ENCODE data around the gene NPHP1.
"Not testable (repeated sequence)": the region's sequence is repeated elsewhere in the genome, so short reads cannot be mapped to it uniquely, and the experiment has no call there.

Gene NPHP1

GRCh38 chr2:110204408-110205385 lies at the start of gene NPHP1:
TSS of gene NPHP1 (minus strand) at chr2:110205013. CDS start at chr2:110204968, 45 bp downstream.
- no peak for FAIRE-seq

GRCh38 chr2:110248081-110248795 lies 43.4 kb upstream of the NPHP1 start:
- FAIRE-seq = peak; percentile 69

GRCh38 chr2:110245488-110246435 lies 40.9 kb upstream of the NPHP1 start:
- FAIRE-seq = not testable (repeated sequence)

GRCh38 chr2:110243283-110243682 lies 38.5 kb upstream of the NPHP1 start:
- FAIRE-seq = not testable (repeated sequence)

GRCh38 chr2:110234514-110234913 lies 29.7 kb upstream of the NPHP1 start:
- FAIRE-seq = not testable (repeated sequence)

- not testable (repeated sequence) for FAIRE-seq
Observed at GRCh38 chr2:110229886-110230285, 25.1 kb upstream of the NPHP1 start.

GRCh38 chr2:110222626-110223025 lies 17.8 kb upstream of the NPHP1 start:
- FAIRE-seq = not testable (repeated sequence)

- FAIRE-seq = no peak
Observed at GRCh38 chr2:110221938-110222337, 17.1 kb upstream of the NPHP1 start.

- FAIRE-seq = no peak
Observed at GRCh38 chr2:110220190-110220564, 15.4 kb upstream of the NPHP1 start.

- FAIRE-seq = no peak
Observed at GRCh38 chr2:110219496-110220189, 14.8 kb upstream of the NPHP1 start.

- not testable (repeated sequence) for FAIRE-seq
Observed at GRCh38 chr2:110218889-110219288, 14.1 kb upstream of the NPHP1 start.

GRCh38 chr2:110216803-110217202 lies 12.0 kb upstream of the NPHP1 start:
- FAIRE-seq = no peak

- FAIRE-seq = no peak
Observed at GRCh38 chr2:110216199-110216598, 11.4 kb upstream of the NPHP1 start.

- no peak for FAIRE-seq
Observed at GRCh38 chr2:110215566-110216158, 10.8 kb upstream of the NPHP1 start.

- FAIRE-seq = no peak
Observed at GRCh38 chr2:110215091-110215490, 10.3 kb upstream of the NPHP1 start.

- FAIRE-seq = not testable (repeated sequence)
Observed at GRCh38 chr2:110213522-110213921, 8.7 kb upstream of the NPHP1 start.

- no peak for FAIRE-seq
Observed at GRCh38 chr2:110211938-110212858, 7.4 kb upstream of the NPHP1 start, which contains the start of gene MTLN. TSS of gene MTLN (minus strand) at chr2:110212547. CDS start at chr2:110212525, 22 bp downstream.

GRCh38 chr2:110205660-110206455 lies 1.0 kb upstream of the NPHP1 start:
- no peak for FAIRE-seq

- FAIRE-seq = no peak
Observed at GRCh38 chr2:110198016-110198415, 6.8 kb downstream of the NPHP1 start.
